ENCODE results near the gene TMCO4. TPM values are rescaled to one million over a fixed set of nuclear protein-coding genes. Genes with fewer than 3 reads are reported as not detected.
A peak's percentile ranks its signal among the peaks of the same experiment; 100 is the strongest.
"Not testable (repeated sequence)": the region's sequence is repeated elsewhere in the genome, so short reads cannot be mapped to it uniquely, and the experiment has no call there.

TMCO4 gene
- polyA plus RNA-seq, 1 donor from 2014 or later: 21.7 TPM

DNA sequence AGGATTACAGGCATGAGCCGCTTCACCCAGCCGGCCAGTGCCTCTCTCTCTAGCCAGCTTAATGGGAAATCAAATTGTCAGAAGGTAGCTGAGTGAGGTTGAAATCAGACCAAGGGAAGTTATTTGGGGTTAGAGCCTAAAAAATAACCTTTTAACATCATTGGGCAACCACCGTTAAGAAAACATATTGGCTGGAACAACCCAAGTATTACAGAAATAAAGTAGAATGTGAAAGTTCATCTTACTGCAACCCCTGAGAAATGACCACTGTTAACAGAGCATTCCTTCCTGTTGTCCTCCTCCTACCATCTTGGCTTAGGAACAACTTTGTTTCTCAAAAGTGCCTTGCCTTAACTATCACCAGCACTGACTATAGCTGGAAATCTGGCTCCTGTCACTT, 18.6 kb upstream of the TMCO4 start:
- Mint-ChIP-seq H3K4me3 (no peak overlapping the region), H3K9me3 (no peaks in the 10 kb centered on the region), H3K27ac (no peak overlapping the region), H3K4me1 (peaks cover 0 to 2% (median 0%) of the 10 kb centered on the region in 3 donors), H3K36me3 (peaks cover 2% of the 10 kb centered on the region), H3K27me3 (peaks cover 8% of the 10 kb centered on the region)

DNA sequence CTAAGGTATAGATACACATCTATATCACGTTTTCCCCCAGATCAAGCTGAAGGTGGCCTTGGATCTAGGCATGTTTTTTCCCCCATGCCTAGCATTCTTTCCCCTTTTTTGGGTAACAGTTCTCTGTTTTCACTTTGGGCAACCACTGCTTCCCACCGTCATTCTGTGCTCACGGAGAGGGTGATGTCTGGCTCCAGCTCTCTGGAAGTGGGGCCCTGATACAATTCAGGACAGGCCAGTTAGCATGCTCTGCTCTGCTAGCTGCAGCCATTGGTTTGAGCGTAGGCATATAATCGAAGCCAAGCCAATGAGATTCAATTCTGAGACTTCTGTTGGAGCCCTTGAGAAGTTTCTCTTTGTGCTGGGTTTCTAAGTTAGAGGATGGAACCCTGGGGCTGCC, 17.4 kb upstream of the TMCO4 start:
- no peak overlapping the region for H3K27ac Mint-ChIP-seq
- peaks cover 2% of the 10 kb centered on the region for H3K36me3 Mint-ChIP-seq
- H3K4me1 Mint-ChIP-seq: peaks cover 0 to 2% (median 0%) of the 10 kb centered on the region in 3 donors
- H3K27me3 Mint-ChIP-seq: peaks cover 6% of the 10 kb centered on the region
- no peaks in the 10 kb centered on the region for H3K9me3 Mint-ChIP-seq
- H3K4me3 Mint-ChIP-seq: no peak overlapping the region

DNA sequence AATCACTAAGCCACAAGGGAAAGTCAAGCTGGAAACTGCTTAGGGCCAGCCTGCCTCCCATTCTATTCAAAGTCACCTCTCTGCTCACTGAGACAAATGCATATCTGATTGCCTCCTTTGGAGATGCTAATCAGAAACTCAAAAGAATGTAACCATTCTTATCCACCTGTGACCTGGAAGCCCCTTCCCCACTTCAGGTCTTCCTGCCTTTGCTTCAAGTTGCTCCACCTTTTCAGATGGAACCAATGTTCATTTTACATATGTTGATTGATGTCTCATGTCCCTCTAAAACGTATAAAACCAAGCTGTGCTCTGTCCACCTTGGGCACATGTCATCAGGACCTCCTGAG, 17.0 kb upstream of the TMCO4 start:
- H3K36me3 Mint-ChIP-seq, H3K9me3 Mint-ChIP-seq, H3K4me1 Mint-ChIP-seq, H3K27ac Mint-ChIP-seq, H3K4me3 Mint-ChIP-seq, H3K27me3 Mint-ChIP-seq: not testable (repeated sequence)

DNA sequence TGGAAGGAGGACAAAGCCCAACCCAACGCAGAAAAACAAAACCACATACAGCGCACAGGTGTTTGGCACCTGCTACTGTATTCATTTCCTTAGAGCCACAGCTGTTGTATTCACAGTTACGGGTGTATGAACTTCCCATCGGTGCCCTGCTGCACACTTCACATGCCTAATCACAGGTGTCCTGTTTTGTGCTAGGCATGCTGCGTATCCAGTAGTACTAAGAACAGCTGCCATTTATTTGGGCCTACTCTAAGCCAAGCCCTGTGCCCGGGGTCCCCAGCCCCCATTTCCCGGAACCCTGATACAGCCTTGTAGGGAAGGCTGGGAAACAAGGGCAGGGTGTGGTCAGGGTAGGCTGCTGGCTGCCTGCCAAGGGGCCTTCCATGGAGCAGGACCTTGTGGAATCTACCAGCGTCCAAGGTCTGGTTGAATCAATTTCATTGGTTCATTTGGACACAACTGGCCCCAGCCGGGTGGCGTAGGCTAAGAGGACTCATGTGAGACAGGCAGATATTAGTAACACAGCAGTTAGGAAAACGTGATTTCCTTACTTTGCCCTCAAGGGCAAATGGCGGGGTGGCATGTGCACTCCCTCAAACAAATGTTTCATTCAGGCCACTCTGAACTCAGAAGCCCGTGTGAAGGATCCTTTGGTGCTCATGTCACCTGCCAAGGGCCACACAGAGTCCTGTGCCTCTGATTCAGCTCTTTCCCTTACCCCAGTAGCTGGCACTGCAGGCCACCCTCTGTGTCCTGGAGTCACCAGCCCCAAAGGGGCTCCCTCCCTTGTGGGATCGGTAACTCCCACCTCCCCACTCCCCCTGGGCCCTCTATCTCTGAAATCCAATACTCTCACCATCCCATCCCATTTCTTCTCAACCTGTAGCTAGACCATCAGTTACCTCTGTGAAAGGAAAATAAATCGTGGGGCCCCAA, 16.4 kb upstream of the TMCO4 start:
- peaks cover 0 to 2% (median 0%) of the 10 kb centered on the region in 3 donors for H3K4me1 Mint-ChIP-seq
- H3K9me3 Mint-ChIP-seq: no peaks in the 10 kb centered on the region
- H3K36me3 Mint-ChIP-seq: peaks cover 2% of the 10 kb centered on the region
- H3K27ac Mint-ChIP-seq: no peak overlapping the region
- H3K4me3 Mint-ChIP-seq: no peak overlapping the region
- H3K27me3 Mint-ChIP-seq: peaks cover 2% of the 10 kb centered on the region

DNA sequence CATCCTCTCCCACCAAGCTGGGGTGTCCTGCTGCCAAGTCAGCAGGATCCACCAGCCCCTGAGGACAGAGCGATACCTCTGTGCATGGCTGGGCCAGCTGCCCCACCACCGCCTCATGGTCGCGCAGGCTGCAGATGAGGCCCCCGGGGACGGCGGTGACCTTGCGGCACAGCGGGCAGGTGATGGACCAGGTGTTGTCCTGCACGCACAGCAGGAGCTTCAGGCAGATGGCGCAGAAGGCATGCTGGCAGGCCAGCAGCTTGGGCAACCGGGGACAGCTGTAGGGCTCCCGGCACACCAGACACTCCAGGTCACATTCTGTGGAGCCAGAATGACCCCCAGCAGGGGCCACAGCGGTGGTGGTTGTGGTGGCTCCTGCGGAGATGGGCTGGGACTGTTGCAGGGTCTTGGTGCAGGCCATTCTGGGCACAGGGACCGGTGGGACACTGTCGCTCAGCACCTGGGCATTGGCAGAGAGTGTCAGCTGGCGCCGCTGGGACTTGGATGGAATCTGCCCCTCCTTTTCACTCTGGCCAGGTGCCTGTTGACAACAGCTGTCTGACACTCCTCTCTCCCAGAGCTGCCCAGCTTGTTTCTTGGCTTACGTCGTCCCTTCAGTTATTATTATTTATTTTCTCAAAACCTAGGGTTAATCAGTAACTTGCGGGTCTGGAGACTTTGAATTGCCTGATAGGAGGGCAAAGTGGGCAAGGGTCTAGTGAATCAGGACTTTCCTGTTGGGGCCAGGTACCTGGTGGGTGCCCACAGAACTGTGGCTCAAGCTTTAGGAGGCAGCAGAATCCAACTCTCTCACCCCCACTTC, 15.2 kb upstream of the TMCO4 start, which contains the start of gene RNF186:
TSS of gene RNF186 (minus strand) at position 603 of the 823 bp plus-strand sequence. CDS start at position 421, 182 bp downstream.
- Mint-ChIP-seq H3K4me3 (peak within 1 kb of the TSS in 1 of 4 donors; percentile 54), H3K27ac (no peak within 1 kb of the TSS), H3K4me1 (peaks cover 0 to 2% (median 0%) of the 10 kb centered on the region in 3 donors), H3K9me3 (no peaks in the 10 kb centered on the region), H3K36me3 (peaks cover 2% of the 10 kb centered on the region), H3K27me3 (peaks cover 2% of the 10 kb centered on the region)

DNA sequence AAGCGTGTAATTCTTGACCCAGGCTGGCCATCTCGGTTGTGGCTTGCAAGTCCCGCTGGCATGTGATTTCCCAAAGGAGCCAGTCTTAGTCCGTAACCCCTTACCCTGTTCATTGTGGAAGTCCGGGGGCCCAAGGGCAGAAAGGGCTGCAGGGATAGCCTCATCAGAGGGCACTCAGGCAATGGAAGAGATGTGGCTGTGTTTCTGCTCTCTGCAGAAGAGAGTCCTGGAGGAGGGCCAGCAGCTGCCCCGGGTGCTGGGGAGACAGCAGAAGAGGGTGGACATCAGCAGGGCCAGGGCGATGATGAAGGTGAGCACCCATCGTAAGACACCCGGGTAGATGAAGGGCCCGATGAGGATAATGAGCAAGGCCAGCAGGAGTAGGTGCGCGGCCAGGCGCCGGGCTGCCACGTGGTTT, 14.5 kb upstream of the TMCO4 start:
- H3K27me3 Mint-ChIP-seq: peaks cover 2% of the 10 kb centered on the region
- H3K27ac Mint-ChIP-seq: no peak overlapping the region
- H3K9me3 Mint-ChIP-seq: no peaks in the 10 kb centered on the region
- peaks cover 2% of the 10 kb centered on the region for H3K36me3 Mint-ChIP-seq
- H3K4me3 Mint-ChIP-seq: peak overlapping the region in 1 of 4 donors; percentile 54
- peaks cover 0 to 2% (median 0%) of the 10 kb centered on the region in 3 donors for H3K4me1 Mint-ChIP-seq

DNA sequence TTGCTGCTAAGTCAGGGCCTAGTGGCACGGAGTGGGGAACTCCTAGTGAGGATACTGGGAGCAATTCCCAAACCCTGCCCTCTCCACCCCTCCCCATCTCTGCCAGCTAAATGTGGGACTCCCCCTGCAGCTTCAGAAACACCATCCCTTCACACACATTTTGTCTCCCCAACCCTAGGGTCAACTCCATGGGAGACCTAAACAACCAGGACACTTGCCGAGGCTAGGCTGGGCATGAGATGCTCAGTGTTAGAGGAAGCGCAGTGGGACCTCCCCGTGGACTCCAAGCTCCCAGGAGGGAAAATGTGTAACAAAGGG, 13.9 kb upstream of the TMCO4 start:
- Mint-ChIP-seq H3K4me3 (no peak overlapping the region), H3K4me1 (peaks cover 0 to 2% (median 0%) of the 10 kb centered on the region in 3 donors), H3K27me3 (peaks cover 2% of the 10 kb centered on the region), H3K9me3 (no peaks in the 10 kb centered on the region), H3K36me3 (peaks cover 2% of the 10 kb centered on the region), H3K27ac (no peak overlapping the region)

DNA sequence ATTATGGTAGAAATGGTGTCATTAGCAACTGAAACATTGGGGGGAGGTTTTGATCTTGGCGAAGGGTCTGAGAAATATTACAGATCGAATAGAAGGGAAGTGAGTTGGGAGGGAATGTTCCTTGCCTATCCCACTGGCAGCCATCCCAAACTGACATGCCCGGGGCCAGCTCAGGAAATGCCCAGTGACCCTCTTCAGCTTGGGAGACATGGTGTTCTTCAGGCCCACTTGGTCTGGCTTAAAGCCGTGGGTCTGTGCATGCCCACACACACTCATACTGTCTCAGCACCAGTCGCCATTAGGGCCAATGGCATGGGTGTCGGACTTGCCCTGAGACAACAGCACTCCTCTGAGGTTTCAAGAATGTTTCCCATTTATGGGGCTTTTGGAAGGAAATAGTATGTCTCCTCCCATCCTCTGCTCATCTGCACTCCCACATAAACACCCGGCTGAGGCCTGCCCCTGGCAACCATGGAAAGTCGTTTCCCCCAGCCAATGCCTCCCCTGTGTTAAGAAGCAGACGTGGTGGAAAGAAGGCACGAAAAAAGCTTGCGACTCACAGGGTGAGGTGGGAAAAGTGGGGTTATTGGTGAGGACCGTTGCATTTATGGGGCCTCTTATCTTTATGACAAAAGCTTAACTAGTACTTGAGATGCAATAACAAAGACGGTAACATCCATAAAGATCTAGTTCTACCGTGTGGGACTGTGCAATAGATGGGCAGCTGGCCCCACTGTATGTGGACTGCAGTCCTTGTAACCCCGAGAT, 13.3 kb upstream of the TMCO4 start:
- Mint-ChIP-seq H3K27me3 (peaks cover 2% of the 10 kb centered on the region), H3K36me3 (peaks cover 2% of the 10 kb centered on the region), H3K4me1 (peaks cover 0 to 2% (median 0%) of the 10 kb centered on the region in 3 donors), H3K4me3 (no peak overlapping the region), H3K9me3 (no peaks in the 10 kb centered on the region), H3K27ac (no peak overlapping the region)

DNA sequence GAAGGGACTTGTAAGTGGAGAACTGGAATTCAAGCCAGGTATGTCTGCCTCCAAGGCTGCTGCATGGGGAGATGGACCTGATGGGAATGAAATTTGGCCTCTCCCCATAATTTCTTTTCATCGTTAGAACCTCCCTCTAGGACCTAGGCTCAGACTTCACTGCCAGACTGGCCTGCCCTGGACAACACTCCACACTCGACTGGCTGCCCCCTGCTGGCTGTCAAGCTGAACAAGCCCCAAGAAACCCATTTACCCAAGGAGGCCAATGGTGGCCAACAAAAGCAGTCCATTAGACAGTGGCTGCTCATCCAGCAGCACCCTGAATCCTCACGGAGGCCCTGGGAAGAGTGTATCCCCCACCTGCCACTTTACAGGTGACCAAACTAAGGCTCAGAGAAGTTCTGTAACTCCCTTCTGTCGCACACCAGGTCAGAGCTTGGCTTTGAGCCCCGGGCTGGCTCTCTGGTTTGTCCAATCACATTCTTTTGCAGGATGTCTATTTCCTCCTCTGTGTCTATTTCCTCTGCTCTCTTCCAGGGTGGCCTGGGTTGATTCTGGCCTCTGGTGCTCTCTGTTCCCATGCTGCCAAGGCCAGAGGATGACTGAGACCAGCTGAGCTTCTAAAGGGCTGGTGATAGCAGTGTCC, 11.6 kb upstream of the TMCO4 start:
- H3K4me3 Mint-ChIP-seq: no peak overlapping the region
- no peak overlapping the region for H3K27ac Mint-ChIP-seq
- H3K9me3 Mint-ChIP-seq: no peaks in the 10 kb centered on the region
- H3K27me3 Mint-ChIP-seq: peaks cover 2% of the 10 kb centered on the region
- H3K4me1 Mint-ChIP-seq: peaks cover 0 to 2% (median 0%) of the 10 kb centered on the region in 3 donors
- peaks cover 2% of the 10 kb centered on the region for H3K36me3 Mint-ChIP-seq

DNA sequence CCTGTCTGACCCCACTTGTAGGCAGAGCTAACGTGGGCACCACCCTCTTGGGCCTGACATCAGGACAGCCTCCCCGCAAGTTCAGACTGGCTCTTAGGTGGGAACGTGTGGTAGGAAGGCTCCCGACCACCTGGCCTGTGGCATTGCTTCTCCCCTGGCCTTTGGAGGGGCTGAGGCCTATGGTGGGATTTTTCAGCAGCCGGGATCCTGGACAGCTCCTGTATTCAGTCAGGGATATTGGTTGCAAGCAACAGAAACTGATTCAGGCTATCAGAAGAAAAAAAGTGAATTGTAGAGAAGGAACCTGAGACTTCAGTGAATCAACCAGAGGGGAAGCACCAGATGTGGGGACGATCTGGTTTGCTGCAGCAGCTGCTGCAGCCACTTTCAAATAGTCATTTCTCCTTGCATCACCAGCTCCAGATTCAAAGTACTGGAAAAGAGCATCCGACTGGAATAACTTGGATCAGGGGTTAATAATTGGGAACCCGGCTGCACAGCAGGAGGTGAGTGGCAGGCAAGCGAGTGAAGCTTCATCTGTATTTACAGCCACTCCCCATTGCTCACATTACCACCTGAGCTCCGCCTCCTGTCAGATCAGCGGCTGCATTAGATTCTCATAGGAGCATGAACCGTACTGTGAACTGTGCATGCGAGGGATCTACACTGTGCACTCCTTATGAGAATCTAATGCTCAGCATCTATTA, 9.5 kb upstream of the TMCO4 start:
- no peaks in the 10 kb centered on the region for H3K36me3 Mint-ChIP-seq
- no peaks in the 10 kb centered on the region for H3K4me1 Mint-ChIP-seq
- no peak overlapping the region for H3K4me3 Mint-ChIP-seq
- peaks cover 8% of the 10 kb centered on the region for H3K27me3 Mint-ChIP-seq
- no peak overlapping the region for H3K27ac Mint-ChIP-seq
- no peaks in the 10 kb centered on the region for H3K9me3 Mint-ChIP-seq

DNA sequence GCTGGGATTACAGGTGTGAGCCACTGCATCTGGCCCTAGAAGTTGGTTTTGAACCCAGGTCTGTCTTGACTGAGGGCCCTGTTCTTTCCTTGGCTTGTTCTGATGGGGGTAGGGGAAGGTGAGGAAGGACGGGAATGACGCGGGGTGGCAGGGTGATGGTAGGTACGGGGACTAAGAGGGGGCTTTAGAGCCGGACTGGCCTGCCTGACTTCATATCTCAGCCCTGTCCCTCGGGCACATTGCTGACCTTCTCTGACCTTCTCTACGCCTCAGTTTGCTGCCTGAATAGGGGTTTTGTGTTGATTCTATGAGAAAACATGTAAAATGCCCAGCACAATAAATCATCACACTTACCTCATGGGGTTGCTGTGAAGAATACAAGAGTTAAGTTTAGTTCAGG, 8.6 kb upstream of the TMCO4 start:
- no peak overlapping the region for H3K4me3 Mint-ChIP-seq
- H3K9me3 Mint-ChIP-seq: no peaks in the 10 kb centered on the region
- no peaks in the 10 kb centered on the region for H3K36me3 Mint-ChIP-seq
- H3K4me1 Mint-ChIP-seq: no peaks in the 10 kb centered on the region
- H3K27ac Mint-ChIP-seq: no peak overlapping the region
- peaks cover 8% of the 10 kb centered on the region for H3K27me3 Mint-ChIP-seq

DNA sequence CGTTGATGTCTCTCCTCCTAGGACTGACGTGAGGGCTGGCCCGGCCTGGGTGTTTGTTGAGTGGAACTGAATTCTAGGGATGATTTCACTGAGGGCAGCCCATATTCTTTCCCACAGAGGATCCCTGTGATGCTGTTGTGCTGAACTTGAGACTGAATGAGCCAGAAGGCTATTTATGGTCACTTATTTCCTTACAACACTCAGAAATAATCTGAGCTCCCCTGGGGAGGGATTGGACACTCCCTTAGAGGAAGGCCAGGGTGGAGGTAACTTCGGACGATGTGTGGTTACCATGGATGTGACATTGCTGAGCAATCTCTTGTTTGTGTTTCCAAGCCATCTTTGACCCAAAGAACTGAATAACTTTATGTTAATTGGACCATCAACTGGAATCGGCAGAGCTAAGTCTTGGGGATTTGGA, 5.1 kb upstream of the TMCO4 start:
- Mint-ChIP-seq H3K36me3 (peaks cover 5% of the 10 kb centered on the region), H3K27ac (no peak overlapping the region), H3K4me1 (peaks cover 6 to 11% (median 8%) of the 10 kb centered on the region in 3 donors), H3K9me3 (no peaks in the 10 kb centered on the region), H3K4me3 (no peak overlapping the region), H3K27me3 (peaks cover 6% of the 10 kb centered on the region)

DNA sequence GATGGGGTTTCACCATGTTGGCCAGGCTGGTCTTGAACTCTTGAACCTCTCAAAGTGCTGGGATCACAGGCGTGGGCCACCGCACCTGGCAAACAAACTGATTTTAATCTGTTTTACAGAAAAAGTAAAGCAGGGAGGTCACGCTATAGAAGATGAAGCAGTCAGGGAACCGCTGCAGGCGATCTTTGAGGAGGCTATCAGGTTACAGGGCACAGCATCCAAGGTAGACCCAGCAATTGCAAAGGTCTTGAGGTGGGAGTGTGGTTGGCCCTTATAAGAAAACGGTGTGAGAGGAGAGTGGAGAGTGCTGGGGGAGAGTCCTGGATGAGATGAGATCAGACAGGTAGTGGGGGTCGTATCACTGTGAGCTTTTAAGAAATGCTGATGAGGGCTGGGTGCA, 2.6 kb upstream of the TMCO4 start:
- peaks cover 6 to 18% (median 16%) of the 10 kb centered on the region in 3 donors for H3K4me1 Mint-ChIP-seq
- no peak overlapping the region for H3K4me3 Mint-ChIP-seq
- peaks cover 6% of the 10 kb centered on the region for H3K36me3 Mint-ChIP-seq
- H3K27me3 Mint-ChIP-seq: peaks cover 6% of the 10 kb centered on the region
- H3K27ac Mint-ChIP-seq: no peak overlapping the region
- H3K9me3 Mint-ChIP-seq: no peaks in the 10 kb centered on the region
